Cardiac fibroblast (primary cell): Measurements from ENCODE around the gene PCDHGB1.
A peak's percentile ranks its signal among the peaks of the same experiment; 100 is the strongest.
"Not testable (repeated sequence)": the region's sequence is repeated elsewhere in the genome, so short reads cannot be mapped to it uniquely, and the experiment has no call there.

ENCODE experiments used
- DNase-seq, 2 donors: peaks; one replicate each; pipeline versions ENCODE4 v3.0.0 to v3.0.0-alpha.2; 2010; ENCODE audit warnings: low read depth in 2 of 2
- H3K4me3 ChIP-seq, 2 donors: replicated peaks in 1 of 2; 1 replicate in 1 of 2; 2 replicates in 1 of 2; pipeline ENCODE4 v1.5.1; 2011; ENCODE audit warnings: low read depth in 2 of 2, low read length in 2 of 2, mild to moderate bottlenecking in 2 of 2, moderate library complexity in 1 of 2
- CTCF ChIP-seq: IDR thresholded peaks from one replicate; pipeline ENCODE4 v1.5.1; 2011; ENCODE audit warnings: low read depth, mild to moderate bottlenecking, low read length, inconsistent platforms

PCDHGB1 gene

GRCh38 chr5:141338538-141339306 is 11.2 kb upstream of the PCDHGB1 start, which contains the start of gene PCDHGA2:
PCDHGA2 (plus strand) TSS chr5:141338760.
- peak within 1 kb of the TSS; percentile 29 to 33 for H3K4me3 ChIP-seq
- TF ChIP-seq CTCF = peak; percentile 49

DNA sequence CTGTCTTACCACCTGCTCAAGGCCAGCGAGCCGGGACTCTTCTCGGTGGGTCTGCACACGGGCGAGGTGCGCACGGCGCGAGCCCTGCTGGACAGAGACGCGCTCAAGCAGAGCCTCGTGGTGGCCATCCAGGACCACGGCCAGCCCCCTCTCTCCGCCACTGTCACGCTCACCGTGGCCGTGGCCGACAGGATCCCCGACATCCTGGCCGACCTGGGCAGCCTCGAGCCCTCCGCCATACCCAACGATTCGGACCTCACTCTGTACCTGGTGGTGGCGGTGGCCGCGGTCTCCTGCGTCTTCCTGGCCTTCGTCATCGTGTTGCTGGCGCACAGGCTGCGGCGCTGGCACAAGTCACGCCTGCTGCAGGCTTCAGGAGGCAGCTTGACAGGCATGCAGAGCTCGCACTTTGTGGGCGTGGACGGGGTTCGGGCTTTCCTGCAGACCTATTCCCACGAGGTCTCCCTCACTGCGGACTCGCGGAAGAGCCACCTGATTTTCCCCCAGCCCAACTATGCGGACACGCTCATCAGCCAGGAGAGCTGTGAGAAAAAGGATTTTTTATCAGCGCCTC is 9.0 kb upstream of the PCDHGB1 start:
- not testable (repeated sequence) for H3K4me3 ChIP-seq, DNase-seq

More at GRCh38 chr5:141338538-141339306, 11.2 kb upstream of the PCDHGB1 start, which contains the start of gene PCDHGA2:
- DNase-seq = peak; percentile 54 to 73

DNA sequence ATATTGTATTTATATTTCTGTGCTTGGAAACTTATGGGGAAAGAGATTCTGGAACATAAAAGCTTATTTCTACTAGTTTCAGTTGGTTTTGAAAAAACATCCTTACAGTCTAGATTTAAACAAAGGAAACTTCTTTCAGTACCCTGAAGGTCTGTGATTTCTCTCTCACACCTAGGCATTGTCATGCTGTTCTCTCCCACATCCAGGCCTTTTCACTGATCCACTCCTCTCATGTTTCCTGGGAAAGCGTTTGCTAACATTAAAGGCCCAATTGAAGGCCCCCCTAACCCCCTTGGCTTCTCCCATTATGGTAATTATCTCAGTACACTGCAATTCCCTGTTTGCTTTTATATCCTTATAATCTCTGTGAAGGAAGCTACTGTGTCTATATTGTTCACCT is 7.1 kb upstream of the PCDHGB1 start:
- H3K4me3 ChIP-seq = no peak overlapping the region
- DNase-seq = no peak
- no peak for TF ChIP-seq CTCF

- H3K4me3 ChIP-seq = peak within 1 kb of the TSS; percentile 25 to 35
- DNase-seq = peak; percentile 59 to 73
- TF ChIP-seq CTCF = peak; percentile 46
These were observed 6.5 kb upstream of the PCDHGB1 start, which contains the start of gene PCDHGA3 for GRCh38 chr5:141343242-141343952. PCDHGA3 (plus strand) TSS chr5:141343829; CDS start chr5:141344034, 205 bp downstream.

GRCh38 chr5:141343953-141344463 is 5.9 kb upstream of the PCDHGB1 start:
- peak overlapping the region; percentile 25 to 35 for H3K4me3 ChIP-seq
- no peak for TF ChIP-seq CTCF
- no peak for DNase-seq

- H3K4me3 ChIP-seq = no peak overlapping the region
- no peak for TF ChIP-seq CTCF
- DNase-seq = no peak
These were observed 4.6 kb upstream of the PCDHGB1 start for GRCh38 chr5:141345327-141345726.

GRCh38 chr5:141346017-141346416 is 3.9 kb upstream of the PCDHGB1 start:
- not testable (repeated sequence) for DNase-seq, H3K4me3 ChIP-seq
